Smooth muscle cell (in vitro differentiated cells): ENCODE results near the gene SYNGR1. TPM values are rescaled to one million over a fixed set of nuclear protein-coding genes. Genes with fewer than 3 reads are reported as not detected.

Experiments
- DNase-seq: peaks from one replicate; lab custom pipeline; 2025; ENCODE audit not compliant: unreplicated experiment; lab: John Stamatoyannopoulos, UW
- H2AFZ ChIP-seq: fragments of 200-600 bp; sonication (generic); 2 replicates; pipeline ENCODE4 v1.6.0; 2016; ENCODE audit warnings: antibody characterized with exemption, low read depth, mild to moderate bottlenecking
- H3F3A ChIP-seq: fragments of 200-600 bp; sonication (generic); 2 replicates; pipeline ENCODE4 v1.6.0; 2017; ENCODE audit warnings: antibody characterized with exemption, low read depth
- H3K27ac ChIP-seq: fragments of 200-600 bp; sonication (generic); 2 replicates; pipeline ENCODE4 v1.5.1; 2016; ENCODE audit warnings: low read depth, mild to moderate bottlenecking
- H3K27me3 ChIP-seq: fragments of 200-600 bp; sonication (generic); 2 replicates; pipeline ENCODE4 v1.6.1; 2016; ENCODE audit warnings: low read depth, mild to moderate bottlenecking
- H3K36me3 ChIP-seq: fragments of 200-600 bp; sonication (generic); 2 replicates; pipeline ENCODE4 v1.5.1; 2016; ENCODE audit warnings: low read depth
- H3K4me1 ChIP-seq: fragments of 200-600 bp; sonication (generic); 2 replicates; pipeline ENCODE4 v1.5.1; 2016; ENCODE audit warnings: low read depth
- H3K4me2 ChIP-seq: fragments of 200-600 bp; sonication (generic); 2 replicates; pipeline ENCODE4 v1.6.0; 2016; ENCODE audit warnings: mild to moderate bottlenecking
- H3K4me3 ChIP-seq: fragments of 200-600 bp; sonication (generic); 2 replicates; pipeline ENCODE4 v1.5.1; 2016; ENCODE audit warnings: mild to moderate bottlenecking
- H3K79me2 ChIP-seq: fragments of 200-600 bp; sonication (generic); 2 replicates; pipeline ENCODE4 v1.6.0; 2016; ENCODE audit warnings: low read depth, mild to moderate bottlenecking
- H3K9ac ChIP-seq: fragments of 200-600 bp; sonication (generic); 2 replicates; pipeline ENCODE4 v1.6.0; 2016; ENCODE audit warnings: low read depth
- H3K9me3 ChIP-seq: fragments of 200-600 bp; sonication (generic); replicated peaks from 2 replicates; pipeline ENCODE4 v1.5.1; 2016; ENCODE audit warnings: low read depth
- H4K20me1 ChIP-seq: fragments of 200-600 bp; sonication (generic); 2 replicates; pipeline ENCODE4 v1.6.0; 2016; ENCODE audit warnings: low read depth
- WGBS: methylation state at CpG from one replicate; pipeline ENCODE4 v1.1.7; 2016; ENCODE audit warnings: low lambda C conversion rate; 5-methylcytosine and 5-hydroxymethylcytosine counted together
- polyA plus RNA-seq: library from polyadenylated mRNA; unstranded; fragments of >200 nt; fragmentation: Nextera tagmentation; extraction: Ambion mirVana; gene quantifications from 2 replicates; pipeline ENCODE4 v1.2.1, GENCODE V29; 2016
- total RNA-seq: library from RNA; depleted of rRNA; stranded (reverse); fragments of >200 nt; gene quantifications from 2 replicates; pipeline ENCODE4 v1.2.3, GENCODE V29; 2014
- TF ChIP-seq, protein P1 (sequence below): fragments of 200-600 bp; sonication (generic); IDR thresholded peaks from 2 replicates; pipeline ENCODE4 v1.5.1; 2017; ENCODE audit warnings: borderline replicate concordance, mild to moderate bottlenecking, antibody characterized with exemption; ENCODE audit not compliant: insufficient read depth, poor library complexity, severe bottlenecking

Gene SYNGR1
- total and polyA plus RNA-seq, 2 experiments from 2014 or later, result 26.7 to 58.0 TPM

DNA sequence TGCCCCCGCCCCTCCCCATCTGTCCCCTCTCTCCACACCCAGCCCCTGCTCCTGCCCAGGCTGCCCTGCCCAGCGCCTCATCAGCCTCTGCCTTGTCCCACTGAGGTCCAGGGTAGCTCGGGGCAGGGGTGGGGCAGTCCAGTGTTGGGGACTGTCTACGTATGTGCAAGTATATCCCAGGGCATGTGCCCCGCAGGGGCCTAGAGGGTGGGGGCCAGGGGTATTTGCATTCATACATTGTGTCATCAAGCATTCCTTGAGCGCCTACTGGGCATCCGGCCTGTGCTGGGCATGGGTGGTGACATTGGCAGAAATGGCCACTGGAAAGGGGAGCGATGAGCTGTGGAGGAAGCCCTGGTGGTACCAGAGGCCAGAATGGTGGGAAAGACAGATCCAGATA is 32.1 kb downstream of the SYNGR1 start:
- no peaks in the 10 kb centered on the region for H3F3A ChIP-seq

DNA sequence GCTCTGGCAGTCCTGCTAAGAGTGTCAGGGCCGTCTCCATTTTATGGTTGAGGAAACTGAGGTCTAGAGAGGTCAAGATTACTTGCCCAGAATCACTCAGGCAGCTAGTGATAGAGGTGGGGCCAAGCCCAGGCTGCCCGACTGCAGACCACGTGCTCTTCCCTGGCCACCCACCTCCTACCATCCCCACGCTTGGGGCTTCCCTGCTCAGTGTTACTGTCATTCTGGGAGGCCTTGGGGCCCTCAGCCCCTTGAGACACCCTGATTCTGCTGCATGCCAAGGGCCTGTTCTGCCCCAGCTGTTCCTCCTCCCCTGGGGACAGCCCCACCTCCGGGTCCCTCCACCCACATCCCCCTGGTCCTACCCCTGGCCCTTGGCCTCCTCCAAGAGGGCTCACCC is 32.6 kb downstream of the SYNGR1 start:
- Histone ChIP-seq H3K4me3 (no peak overlapping the region), H3K27ac (no peak overlapping the region), H3K27me3 (no peaks in the 10 kb centered on the region), H2AFZ (no peak overlapping the region), H4K20me1 (no peaks in the 10 kb centered on the region), H3K4me2 (no peak overlapping the region), H3K9me3 (no peaks in the 10 kb centered on the region), H3K36me3 (no peaks in the 10 kb centered on the region), H3K4me1 (no peaks in the 10 kb centered on the region), H3F3A (no peaks in the 10 kb centered on the region), H3K79me2 (no peaks in the 10 kb centered on the region), H3K9ac (no peak overlapping the region)
- WGBS, result 82% methylated on average over 5 of the region's 5 CpGs
- no peak for DNase-seq
- TF ChIP-seq, protein P1, sequence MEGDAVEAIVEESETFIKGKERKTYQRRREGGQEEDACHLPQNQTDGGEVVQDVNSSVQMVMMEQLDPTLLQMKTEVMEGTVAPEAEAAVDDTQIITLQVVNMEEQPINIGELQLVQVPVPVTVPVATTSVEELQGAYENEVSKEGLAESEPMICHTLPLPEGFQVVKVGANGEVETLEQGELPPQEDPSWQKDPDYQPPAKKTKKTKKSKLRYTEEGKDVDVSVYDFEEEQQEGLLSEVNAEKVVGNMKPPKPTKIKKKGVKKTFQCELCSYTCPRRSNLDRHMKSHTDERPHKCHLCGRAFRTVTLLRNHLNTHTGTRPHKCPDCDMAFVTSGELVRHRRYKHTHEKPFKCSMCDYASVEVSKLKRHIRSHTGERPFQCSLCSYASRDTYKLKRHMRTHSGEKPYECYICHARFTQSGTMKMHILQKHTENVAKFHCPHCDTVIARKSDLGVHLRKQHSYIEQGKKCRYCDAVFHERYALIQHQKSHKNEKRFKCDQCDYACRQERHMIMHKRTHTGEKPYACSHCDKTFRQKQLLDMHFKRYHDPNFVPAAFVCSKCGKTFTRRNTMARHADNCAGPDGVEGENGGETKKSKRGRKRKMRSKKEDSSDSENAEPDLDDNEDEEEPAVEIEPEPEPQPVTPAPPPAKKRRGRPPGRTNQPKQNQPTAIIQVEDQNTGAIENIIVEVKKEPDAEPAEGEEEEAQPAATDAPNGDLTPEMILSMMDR, result no peak

More for the DNA sequence above, 32.1 kb downstream of the SYNGR1 start:
- no peaks in the 10 kb centered on the region for H3K27me3 ChIP-seq
- no peak overlapping the region for H3K27ac ChIP-seq
- H3K9me3 ChIP-seq, result no peaks in the 10 kb centered on the region
- TF ChIP-seq, protein P1, result no peak
- H2AFZ ChIP-seq, result no peak overlapping the region
- H3K9ac ChIP-seq, result no peak overlapping the region
- no peak overlapping the region for H3K4me2 ChIP-seq
- no peaks in the 10 kb centered on the region for H3K4me1 ChIP-seq
- H3K36me3 ChIP-seq, result no peaks in the 10 kb centered on the region
- WGBS, result 95% methylated on average over 8 of the region's 8 CpGs
- no peak for DNase-seq
- H3K79me2 ChIP-seq, result no peaks in the 10 kb centered on the region
- H4K20me1 ChIP-seq, result no peaks in the 10 kb centered on the region
- H3K4me3 ChIP-seq, result no peak overlapping the region

DNA sequence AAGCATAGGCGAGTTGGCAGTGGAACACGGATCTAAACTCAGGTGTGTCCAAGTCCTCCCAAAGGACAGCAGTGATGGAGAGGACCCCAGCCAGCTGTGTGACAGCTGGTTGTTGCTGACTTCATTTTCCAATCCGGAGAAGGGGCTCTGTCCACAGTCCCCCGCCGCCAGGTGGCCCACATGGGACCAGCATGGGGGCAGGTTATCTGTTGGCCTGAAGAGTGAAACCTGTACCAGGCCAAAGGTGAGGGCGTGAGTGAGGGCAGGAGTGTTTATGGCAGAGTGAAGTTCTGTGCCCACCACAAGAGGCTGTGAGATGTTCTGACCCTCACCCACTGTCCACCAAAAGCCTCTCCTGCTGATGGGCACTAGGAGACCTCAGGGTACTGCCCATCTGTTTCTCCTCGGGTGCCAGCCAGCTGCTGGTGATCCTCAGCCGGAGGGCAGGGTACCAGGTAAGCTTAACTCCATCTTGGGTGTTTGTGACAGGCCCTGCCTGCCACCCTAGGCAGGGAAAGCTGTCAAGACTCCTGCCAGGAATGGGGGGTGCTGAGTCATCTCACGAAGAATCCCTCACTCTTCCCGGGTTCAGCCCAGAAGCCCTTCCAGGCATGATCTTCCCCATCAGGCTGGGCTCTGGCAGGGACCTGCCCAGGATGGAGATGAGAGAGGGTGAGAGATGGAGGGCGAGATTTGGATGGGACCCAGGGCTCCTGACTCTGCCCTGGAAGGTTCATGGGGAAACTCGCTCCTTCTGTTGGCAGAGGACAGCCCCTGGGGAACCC is 34.2 kb downstream of the SYNGR1 start:
- Histone ChIP-seq H4K20me1 (no peaks in the 10 kb centered on the region), H2AFZ (no peak overlapping the region), H3K79me2 (no peaks in the 10 kb centered on the region), H3K27me3 (no peaks in the 10 kb centered on the region), H3K4me3 (no peak overlapping the region), H3K4me2 (no peak overlapping the region), H3K4me1 (no peaks in the 10 kb centered on the region), H3F3A (no peaks in the 10 kb centered on the region), H3K36me3 (no peaks in the 10 kb centered on the region), H3K9ac (no peak overlapping the region), H3K9me3 (no peaks in the 10 kb centered on the region), H3K27ac (no peak overlapping the region)
- no peak for DNase-seq
- TF ChIP-seq, protein P1, result no peak
- whole genome bisulfite sequencing, result 84% methylated on average over 12 of the region's 12 CpGs
